NOMO-1 (cell line): ENCODE results near the gene ZNF174.

Source experiments
- DNase-seq, 2 experiments: peaks; one replicate each; lab custom pipeline; 2025; ENCODE audit not compliant: unreplicated experiment in 2 of 2; lab: John Stamatoyannopoulos, UW

The ZNF174 gene

DNA sequence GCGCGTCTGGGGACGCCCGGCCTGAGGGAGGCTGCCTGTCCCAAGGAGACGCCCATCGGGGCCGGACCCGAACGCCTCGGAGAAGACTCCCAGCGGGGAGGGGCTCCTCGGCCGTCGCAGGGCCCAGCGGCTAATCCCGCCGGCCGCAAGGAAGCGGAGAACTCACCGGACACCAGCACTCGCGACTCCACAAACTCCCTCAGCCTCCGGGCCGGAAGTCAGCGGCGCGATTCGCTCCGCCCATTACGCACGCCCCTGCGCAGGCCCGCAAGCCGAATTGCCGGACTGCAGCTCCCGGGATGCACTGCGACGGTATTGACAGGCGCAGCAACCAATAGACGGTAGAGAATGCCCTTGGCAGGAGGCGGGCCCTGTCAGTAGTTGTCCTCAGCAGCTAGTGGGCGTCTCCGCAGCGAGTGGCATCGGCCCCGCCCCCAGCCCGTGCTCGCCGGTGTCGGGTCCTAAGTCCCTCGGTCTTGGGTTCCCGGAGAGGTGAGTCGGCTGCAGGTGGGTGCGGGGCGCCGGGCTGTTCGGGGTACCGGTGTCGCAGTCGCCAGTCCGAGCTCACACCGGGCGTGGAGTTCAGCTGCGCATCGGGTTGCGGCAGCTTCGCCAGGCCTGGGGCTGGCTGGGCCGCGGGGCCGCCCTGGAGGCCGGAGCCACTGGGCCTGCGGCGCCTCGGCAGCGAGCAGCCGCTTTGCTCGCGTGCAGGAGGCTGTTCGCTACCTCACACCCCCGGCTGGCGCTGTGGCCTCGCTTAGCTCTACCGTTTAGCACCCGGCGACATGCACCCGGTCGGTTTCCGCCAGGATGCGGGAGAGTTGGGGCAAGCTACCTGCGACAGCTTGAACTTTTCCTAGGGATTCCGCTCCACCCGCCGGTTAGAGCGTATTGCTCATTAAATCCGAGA is at the start of gene ZNF174, which contains the start of gene ZSCAN32:
Gene ZNF174 (plus strand): TSS at position 437 of the 910 bp plus-strand sequence. CDS start 790 bp downstream, outside the sequence.
Gene ZSCAN32 (minus strand): TSS at position 226 of the 910 bp plus-strand sequence. CDS start 3,447 bp downstream, outside the sequence.
- DNase-seq = peak; percentile 98 to 99

DNA sequence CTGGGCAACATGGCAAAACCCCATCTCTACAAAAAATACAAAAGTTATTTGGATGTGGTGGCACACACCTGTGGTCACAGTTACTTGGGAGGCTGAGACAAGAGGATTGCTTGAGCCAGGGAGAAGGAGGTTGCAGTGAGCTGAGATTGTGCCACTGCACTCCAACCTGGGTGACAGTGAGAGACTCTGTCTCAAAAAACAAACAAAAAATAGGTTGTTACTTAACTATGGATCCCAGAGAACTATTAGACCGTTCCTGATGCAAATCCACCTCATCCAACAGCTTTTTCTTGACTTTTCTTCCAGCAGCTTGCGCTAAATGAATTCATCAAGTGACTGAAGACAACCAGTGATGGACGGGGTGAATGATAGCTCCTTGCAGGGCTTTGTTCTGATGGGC is 45.4 kb upstream of the ZNF174 start, which contains the start of gene OR2C1:
Gene OR2C1 (plus strand): TSS at position 301 of the 400 bp plus-strand sequence. CDS start 52 bp downstream, at position 353.
- DNase-seq = no peak

DNA sequence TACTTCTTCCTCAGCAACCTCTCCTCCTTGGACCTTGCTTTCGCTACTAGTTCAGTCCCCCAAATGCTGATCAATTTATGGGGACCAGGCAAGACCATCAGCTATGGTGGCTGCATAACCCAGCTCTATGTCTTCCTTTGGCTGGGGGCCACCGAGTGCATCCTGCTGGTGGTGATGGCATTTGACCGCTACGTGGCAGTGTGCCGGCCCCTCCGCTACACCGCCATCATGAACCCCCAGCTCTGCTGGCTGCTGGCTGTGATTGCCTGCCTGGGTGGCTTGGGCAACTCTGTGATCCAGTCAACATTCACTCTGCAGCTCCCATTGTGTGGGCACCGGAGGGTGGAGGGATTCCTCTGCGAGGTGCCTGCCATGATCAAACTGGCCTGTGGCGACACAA is 44.9 kb upstream of the ZNF174 start:
- no peak for DNase-seq

DNA sequence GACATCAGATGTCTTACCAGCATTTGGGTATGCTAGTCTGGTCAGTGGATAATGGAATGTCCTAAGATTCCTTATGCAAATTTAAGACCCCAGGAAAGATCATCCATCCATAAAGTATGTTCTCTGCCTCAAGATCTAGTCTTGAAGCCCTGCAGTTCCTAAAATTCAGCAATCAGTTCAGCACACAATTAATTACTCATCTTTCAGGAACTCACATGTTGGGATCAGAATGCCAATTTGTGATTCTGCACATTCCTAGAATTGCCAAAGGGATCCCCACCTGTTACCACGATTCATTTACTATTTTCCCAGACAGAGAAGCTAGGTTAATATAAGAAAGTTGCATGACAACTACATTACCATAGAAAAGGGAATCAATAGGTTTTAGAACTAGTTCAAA is 42.1 kb upstream of the ZNF174 start:
- no peak for DNase-seq

DNA sequence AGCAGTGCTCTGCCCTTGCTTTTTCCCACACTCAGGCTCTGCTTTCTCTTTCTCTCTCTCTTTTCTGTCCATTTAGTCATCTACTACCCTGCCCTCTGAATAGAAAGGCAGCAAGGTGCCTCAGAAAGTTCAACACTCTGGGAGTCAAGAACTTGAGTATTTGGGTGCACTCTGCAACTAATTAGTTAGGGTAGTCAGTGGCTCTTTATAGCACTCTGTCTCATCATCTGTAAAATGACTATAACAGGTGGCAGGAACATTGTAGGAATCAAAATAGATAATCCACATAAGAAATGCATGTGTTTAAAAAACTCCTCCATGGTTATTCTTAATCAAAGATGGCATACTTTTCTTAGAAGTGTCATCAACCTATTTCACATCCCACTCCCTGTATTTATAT is 38.1 kb upstream of the ZNF174 start:
- DNase-seq = no peak

DNA sequence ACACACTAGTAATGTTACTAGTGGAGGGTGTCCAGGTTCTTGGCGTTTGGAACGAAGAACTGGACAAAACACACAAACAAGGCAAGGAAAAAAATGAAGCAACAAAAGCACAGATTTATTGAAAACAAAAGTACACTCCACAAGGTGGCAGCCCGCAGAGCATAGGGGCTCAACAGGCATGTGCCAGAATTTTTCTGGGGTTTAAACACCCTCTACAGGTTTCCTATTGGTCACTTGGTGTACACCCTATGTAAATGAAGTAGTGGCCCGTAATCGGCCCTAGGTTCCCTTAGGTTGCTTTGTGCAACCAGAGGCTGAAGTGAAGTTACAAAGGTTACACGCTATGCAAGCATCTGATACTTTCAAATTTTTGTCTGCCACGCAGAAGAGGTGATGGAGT is 37.2 kb upstream of the ZNF174 start:
- DNase-seq = no peak

DNA sequence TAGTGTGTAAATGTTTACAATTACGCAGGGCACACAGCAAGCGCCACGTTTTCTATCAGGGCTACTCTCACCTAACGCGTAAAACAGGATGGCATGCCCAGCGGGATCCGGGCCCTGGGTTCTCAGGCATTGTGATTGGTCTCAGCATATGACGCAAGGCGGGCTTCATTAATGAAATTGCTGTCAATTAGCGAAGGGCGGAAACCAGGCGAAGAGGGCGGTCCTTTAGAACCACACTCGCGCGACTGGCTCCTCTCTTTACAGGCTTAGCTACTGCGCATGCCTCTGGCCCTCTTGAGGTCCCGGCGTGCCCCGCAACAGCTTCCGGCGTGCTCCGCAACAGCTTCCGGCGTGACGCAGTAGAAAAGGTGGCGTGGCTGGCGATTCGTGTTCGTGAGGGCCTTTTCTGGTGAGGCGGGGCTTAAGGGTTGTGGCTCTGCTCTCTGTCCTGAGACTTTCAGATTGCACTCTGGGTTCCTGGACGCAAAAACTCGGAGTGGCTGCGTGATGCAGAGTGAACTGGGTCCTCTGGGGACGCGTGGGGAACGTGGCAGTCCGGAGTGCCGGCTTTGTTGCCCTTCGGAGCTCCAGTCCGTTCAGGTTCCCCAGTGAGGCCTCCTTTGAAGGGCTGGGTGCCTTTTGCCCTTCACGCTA is 36.1 kb upstream of the ZNF174 start:
- DNase-seq = no peak

DNA sequence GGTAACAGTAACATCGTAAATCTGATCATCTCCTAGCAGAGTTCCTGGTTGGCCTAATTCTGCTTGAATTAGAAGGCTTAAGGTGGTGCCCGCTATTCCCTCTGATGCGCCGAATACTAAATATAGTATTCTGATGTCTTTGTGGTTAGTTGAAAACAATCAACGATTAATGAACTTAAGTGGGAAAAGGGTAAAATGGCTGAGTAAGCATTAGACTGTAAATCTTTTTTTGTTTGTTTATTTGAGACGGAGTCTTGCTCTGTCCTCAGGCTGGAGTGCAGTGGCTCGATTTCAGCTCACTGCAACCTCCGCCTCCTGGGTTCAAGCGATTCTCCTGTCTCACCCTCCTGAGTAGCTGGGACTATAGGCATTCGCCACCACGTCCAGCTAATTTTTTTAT is 31.9 kb upstream of the ZNF174 start:
- DNase-seq = no peak

DNA sequence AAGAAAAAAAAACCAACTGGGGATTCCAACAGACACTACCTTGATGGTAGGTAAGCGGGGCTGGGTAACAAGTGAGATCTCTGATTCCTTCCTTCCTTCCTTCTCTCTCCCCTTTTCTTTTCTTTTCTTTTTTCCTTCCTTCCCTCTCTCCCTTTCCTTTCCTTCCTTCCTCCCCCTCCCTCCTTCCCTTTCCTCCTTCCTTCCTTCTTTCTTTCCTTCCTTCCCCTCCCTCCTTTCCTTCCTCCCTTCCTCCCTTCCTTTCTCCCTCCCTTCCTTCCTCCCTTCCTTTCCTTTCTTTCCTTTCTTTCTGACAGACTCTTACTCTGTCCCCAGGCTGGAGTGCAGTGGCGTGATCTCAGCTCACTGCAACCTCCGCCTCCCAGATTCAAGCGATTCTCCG is 25.3 kb upstream of the ZNF174 start:
- DNase-seq = no peak

DNA sequence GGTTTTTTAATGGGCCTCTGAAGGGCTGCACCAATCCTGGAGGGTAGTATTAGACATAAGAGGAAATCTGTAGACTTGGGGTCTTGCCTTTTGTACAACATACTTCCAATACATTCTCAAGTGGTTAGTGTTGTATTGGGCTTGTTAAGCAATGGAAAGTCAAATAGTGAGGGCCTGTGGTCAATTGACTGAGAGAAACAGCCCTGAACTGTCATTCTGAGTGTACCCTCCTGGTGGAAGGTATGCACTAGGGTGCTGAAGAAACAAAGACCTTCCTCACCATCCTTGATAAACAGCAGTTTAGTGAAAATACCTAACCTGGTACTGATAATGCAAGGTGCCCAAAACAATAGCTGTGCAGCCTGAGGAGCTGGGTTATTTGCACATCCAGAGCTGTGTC is 23.1 kb upstream of the ZNF174 start:
- no peak for DNase-seq

DNA sequence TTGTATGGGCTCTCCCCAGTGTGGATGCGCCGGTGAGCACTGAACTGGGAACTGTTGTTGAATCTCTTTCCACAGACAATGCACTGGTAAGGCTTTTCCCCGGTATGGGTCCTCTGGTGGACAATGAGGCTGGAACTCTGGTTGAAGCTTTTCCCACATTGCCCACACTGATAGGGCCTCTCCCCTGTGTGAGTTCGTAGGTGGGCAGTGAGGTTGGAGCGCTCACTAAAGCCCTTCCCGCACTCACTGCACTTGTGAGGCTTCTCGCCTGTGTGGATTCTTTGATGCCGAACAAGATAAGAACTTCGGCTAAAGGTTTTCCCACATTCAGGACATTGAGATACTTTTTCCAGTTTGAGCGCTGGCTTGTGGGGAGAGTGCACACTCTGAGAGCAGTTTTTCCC is 18.0 kb upstream of the ZNF174 start:
- no peak for DNase-seq

DNA sequence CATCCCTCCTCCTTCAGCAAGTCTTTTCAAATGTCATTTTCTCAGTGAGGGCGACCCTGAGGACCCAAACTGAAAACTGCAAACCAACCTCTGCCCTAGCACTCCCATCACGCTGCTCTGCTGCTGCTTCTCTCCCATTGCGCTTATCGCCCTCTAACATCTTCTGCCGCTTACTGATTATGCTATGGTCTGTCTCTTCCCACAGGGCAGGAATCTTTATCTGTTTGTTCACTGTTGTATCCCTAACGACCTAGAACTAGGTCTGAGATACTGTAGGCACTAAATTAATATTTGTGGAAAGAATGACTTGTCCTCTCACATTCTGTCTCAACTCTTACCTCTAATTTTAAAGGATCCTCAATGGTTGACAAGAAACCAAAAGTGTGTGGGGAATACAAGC is 12.7 kb upstream of the ZNF174 start:
- DNase-seq = no peak

DNA sequence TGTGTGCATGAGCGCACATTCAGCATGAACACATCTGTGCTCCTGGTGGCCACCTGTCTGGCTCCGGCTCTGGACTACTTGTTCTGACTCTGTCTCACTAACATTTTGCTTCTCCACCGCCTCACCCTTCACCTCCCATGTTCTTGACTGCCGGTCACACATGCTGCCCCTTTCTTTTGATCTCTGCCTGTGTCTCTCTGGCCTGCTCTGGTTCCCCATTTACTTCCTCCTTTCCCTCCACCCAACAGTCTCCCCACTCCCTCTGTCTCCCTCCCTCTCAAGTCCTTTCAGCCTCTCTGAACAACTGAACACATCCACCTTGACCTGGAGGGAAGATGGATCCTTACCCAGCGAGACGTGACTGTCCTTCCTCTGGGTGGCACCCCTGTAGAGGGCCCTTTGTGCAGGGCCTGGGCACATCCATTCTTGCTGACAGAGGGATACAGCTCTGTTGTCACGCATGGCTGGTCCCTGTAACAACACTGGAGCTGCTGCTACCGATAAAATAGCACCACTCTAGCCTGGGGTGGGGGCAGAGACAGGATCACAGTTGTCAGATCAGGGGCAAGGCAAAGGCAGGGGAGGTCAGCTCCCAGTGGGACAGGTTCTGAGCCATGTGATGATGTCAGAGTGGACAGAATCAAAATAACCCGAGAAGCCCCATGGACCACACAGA is 11.2 kb upstream of the ZNF174 start:
- DNase-seq = no peak

DNA sequence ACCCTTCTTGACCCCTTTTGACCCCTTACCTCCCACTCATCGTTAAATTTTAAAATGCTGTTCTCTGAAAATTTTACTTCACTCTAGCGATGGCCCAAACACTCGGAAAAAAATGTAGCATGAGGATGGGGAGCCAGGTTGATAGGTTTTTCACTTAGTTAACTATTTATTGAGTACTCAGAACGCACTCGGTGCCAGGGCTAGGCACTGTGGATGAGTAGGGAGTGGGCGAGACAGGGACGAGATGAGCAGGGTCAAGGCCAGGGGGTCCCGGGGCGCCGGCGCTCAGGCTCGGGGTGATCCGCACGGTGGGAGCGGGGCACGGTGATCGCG is 603 bp upstream of the ZNF174 start:
- no peak for DNase-seq

DNA sequence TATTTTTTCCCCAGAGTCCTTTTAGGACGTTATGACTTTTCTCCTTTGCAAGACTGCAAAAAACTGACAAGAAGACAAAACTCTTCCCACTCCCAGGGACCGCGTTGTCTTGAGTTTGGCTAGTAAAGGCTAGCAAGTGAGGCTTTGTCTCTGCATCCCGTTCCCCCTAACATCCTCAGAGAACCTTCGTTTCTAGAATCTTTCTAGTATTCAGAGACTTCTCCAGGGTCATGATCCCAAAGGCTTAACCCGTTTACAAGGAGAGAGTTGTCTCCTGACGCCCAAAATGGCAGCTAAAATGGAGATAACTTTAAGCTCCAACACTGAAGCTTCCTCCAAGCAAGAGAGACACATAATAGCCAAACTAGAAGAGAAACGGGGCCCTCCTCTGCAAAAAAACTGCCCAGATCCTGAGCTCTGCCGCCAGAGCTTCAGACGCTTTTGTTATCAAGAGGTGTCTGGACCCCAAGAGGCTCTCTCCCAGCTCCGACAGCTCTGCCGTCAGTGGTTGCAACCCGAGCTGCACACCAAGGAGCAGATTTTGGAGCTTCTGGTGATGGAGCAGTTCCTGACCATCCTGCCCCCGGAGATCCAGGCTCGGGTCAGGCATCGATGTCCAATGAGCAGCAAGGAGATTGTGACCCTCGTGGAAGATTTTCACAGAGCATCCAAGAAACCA is 843 bp downstream of the ZNF174 start:
- DNase-seq = peak in 1 of 2 experiments; percentile 13

DNA sequence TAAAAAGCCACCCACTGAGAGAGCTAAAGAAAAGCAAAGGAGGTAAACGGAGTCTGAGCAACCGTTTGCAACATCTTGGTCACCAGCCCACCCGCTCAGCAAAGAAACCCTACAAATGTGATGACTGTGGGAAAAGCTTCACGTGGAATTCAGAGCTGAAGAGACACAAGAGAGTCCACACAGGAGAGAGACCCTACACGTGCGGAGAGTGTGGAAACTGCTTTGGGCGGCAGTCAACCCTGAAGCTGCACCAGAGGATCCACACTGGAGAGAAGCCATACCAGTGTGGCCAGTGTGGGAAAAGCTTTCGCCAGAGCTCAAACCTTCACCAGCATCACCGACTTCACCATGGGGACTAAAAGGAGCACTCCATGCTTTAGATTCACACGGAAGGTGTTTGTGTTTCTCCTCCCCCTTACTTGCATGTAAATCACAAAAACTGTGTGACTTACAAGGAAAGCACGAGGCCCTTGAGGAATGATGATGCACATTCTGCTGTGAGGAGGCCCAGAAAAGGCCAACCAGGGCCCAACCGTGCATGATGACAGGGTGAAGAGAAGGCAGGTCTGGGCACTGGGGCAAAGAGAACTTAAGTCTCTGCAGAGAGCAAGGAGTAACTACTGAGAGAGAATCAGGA is 7.7 kb downstream of the ZNF174 start:
- no peak for DNase-seq

DNA sequence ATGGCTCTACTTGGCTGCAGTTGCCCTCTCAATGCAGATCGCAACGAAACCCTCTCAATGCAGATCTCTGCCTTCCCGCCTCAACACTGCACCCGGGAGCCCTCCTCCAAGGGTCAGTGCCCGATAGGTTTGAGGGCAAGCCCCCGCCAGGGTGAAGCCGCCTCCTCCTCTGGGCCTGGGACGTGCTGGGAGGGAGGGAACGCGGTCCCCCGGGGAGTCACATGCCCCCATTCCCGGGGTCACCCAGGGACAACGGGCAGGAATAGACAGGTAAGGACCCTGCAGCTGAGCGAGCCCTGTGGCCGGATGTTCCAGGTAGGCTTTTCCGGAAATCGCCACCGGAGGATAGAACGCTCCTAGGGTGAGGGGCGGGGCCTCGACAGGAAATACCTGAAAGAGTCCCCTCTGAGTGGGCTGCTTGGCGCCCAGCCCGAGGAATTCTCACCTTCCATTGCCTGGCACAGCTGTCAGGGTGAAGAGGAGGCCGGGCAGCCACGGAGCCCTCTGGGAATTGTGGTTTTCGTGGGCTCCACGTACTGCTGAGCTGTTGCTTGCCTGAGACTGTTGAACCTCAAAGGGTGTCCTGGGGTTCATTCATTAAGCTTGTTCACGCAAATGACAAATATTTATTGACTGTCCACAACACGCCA is 12.8 kb downstream of the ZNF174 start:
- no peak for DNase-seq

DNA sequence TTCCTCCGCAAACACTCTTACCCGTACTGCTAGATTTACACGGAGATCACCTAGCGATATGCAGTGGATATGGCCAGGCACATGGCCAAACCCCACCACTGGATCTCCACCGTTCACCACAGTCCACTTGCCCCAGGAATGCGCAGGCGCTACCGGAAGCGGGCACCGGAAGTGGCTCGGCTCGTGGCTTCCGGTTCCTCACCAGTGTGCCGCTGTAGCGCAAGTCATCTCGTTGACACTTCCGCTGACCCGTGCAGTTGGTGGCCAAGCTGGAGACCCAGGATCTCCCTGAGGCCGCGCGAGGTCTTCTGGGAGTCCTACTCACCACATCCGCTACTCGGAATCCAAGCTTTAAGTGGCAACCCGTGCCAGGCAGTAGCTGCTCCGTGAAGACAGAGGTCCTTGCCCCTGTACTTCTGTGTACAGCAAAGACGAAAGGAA is 30.8 kb downstream of the ZNF174 start:
- DNase-seq = peak; percentile 45 to 64

DNA sequence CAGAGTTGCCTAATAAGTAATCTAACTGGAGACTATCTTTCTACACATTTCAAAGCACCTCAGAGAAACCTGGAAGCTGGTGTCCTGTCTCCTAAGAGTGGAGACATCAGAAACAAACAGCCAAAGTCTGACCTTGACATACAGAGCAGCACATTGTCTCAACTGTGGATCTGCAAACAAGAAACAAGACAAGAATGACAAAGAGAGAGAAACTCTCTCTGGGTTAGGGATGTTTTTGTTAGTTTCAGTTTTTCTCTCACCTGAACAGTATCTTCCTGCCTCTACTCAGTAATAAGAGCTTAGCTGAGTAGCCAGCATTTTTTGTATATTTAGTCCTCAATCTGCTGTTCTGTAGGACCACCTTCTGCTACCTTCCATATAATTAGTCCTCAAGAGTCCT is 33.4 kb downstream of the ZNF174 start:
- no peak for DNase-seq

DNA sequence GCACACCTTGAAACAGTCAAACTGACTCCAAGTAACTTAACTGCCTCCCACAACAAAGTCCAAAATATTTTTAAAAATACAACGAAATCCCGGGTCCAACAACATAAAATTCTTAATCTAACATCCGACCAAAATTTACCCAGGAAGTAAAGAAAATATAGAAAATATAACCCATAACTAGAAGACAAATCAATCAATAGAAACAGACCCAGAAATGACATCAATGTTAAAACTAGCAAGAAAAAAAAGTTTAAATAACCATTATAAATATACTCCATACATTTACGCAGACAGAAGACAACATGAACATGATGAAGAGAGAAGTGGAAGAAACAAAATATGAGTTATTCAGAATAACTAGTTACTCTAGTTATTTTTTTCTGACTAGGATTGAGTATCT is 38.6 kb downstream of the ZNF174 start:
- no peak for DNase-seq
